ENCODE results near the gene MEX3D.

- TF ChIP-seq CTCF (conservative IDR thresholded peaks at IDR 0.05; ENCODE audit: low read depth, low read length) (no peak), EZH2 (IDR thresholded peaks at IDR 0.05; ENCODE audit: low read length, unreplicated experiment) (no peak), EZH2phosphoT487 (IDR thresholded peaks at IDR 0.05; ENCODE audit: borderline replicate concordance, low read length) (no peak)
These were observed 14.7 kb downstream of the MEX3D start for GRCh38 chr19:1553415-1553814.

Measured in PC-3 (cell line).